Activated CD4-positive, CD25-positive, alpha-beta regulatory T cell treated with anti-CD3 and anti-CD28 coated beads, Interleukin-2, amount 50 U/mL, for 72 hours (primary cell): ENCODE data around the gene APOL2.
"Not testable (repeated sequence)": the region's sequence is repeated elsewhere in the genome, so short reads cannot be mapped to it uniquely, and the experiment has no call there.

Source experiments
- DNase-seq: peaks from one replicate; pipeline ENCODE4 v3.0.0; 2021

The APOL2 gene

DNA sequence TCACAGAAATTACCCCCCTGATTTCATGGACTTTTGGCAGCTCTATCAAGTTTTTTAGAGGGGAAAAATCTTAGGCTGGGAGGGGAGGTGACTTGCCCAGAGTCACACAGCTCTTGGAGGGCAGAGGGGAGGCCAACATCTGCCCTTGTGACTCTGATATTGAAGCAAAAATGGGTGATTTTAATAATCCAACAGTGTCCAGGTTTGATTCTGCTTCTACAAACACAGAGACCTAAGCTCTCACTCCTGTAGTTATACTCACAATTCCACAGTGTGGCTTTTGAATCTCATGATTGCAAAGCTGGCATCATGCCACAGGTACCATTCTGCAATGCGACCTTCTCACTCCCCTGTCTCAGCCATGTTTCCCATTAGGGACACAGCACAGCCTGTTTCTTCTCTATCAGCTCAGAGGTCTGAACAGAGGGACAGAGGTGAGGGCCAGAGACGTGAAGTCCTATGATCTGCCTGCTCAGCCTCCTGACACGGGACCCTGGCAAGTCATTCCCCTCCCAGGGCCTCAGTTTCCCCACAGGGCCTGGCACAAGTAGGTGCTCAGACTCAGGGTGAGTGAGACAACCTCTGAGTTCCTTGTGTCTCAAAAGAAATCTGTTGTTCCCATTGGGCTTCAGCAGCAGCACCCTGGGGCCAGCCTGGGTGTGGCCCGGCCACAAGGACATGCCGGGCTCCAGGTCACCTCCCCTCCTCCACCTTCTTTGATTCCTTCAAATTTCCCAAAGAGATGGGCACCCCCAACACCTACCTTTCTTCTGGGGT lies 766 bp downstream of the APOL2 start:
- no peak for DNase-seq

GRCh38 chr22:36237462-36238372 lies 1.6 kb downstream of the APOL2 start:
- DNase-seq = no peak

GRCh38 chr22:36236388-36237319 lies 2.7 kb downstream of the APOL2 start:
- DNase-seq = no peak

GRCh38 chr22:36235585-36235984 lies 3.7 kb downstream of the APOL2 start:
- no peak for DNase-seq

DNA sequence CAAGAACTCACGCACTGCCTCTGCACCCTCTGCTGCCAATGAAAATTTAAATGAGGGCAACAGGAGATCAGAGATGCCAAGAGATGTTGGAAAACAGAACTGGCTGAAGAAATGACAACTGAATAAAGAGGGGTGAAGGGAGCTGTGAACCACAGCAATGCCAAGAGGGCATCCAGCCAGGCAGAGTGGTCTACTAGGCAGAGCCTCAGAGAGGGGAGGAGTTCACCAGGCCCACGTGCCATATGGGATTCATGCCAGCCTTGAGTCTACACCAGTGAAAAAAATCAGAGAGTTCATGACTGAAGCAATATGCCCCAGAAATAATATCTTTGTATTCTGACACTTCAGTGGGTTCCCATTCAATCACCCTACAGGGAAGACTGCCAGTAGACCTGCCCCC lies 4.4 kb downstream of the APOL2 start:
- DNase-seq = no peak

DNA sequence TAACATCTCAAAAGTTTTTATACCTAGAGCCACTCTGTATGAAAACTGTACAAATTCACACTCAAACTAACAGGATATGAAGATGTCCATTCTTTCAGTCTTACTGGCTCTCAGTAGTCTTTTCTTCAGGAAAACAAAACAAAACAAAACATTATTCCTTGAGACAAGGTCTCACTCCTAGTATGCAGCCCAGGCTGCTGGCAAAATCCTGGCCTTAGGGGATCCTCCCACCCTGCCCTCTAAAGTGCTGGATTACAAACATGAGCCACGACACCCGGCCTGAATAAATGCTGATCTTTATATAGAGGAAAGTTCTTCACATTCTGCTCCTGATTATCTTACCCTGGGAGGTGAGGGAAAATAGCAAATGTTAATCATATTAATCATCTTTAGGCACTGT lies 5.1 kb downstream of the APOL2 start:
- DNase-seq = no peak

DNA sequence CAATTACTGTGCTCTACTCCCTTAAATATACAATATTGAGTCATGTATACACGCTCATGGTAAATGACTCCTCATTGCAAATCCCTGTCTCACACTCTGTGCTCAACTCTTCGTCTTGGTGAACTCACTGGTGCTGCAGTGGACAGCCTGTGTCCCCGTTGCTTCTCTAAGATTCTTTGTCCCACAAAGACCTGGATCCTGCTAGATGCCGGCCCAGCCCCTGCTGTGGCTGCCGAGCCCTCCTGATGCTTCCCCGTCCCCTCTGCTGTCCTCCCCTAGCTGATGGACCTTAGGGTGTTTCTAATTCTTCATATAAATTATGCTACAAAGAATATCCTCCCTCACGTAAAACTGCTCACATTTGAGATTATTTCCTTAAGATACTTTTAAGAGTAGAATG lies 5.5 kb downstream of the APOL2 start:
- no peak for DNase-seq

- DNase-seq = no peak
Observed at GRCh38 chr22:36232715-36233401, 6.5 kb downstream of the APOL2 start.

- DNase-seq = not testable (repeated sequence)
Observed at GRCh38 chr22:36231051-36231450, 8.3 kb downstream of the APOL2 start.

GRCh38 chr22:36229649-36230048 lies 9.7 kb downstream of the APOL2 start:
- not testable (repeated sequence) for DNase-seq

DNA sequence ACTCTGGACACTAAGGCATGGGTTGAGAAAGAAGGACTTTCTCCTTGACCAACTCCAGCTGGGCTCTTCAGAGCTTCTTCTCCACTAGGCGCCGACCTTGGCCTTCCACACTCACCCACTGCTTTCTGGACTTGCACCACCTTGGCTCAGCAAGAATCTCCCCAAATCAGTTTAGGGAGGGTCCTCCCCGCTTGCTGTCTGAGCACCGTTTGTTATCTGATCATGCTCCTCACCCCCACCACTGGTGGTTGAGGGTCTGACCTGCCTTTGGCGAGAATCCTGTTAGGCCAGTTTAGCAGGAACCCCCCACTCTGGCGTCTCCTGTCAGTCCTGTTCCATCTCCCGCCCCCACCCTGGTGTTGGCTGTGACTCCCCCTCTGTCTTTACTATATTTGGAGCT lies 10.4 kb downstream of the APOL2 start:
- DNase-seq = no peak

DNA sequence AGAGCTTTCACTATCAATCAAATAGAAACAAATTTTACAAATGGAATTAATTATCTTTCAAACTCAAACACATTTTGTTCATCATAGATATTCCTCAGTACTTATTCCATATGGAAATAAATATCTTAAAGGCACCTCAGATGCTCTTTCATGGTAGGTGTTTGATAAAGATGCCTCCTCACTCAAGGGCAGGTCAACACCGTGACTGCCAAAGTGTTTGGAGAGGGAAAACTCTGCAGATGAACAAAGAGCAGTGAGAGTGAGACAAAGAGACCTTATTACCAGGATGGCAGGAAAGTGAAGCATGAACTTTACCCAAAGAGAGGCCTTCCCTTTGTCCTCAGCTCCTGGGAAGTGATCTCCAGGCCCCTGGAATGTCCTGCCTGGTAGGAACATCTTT lies 11.0 kb downstream of the APOL2 start:
- not testable (repeated sequence) for DNase-seq

GRCh38 chr22:36227806-36228205 lies 11.5 kb downstream of the APOL2 start:
- DNase-seq = no peak

- DNase-seq = no peak
Observed at GRCh38 chr22:36227396-36227795, 11.9 kb downstream of the APOL2 start.

DNA sequence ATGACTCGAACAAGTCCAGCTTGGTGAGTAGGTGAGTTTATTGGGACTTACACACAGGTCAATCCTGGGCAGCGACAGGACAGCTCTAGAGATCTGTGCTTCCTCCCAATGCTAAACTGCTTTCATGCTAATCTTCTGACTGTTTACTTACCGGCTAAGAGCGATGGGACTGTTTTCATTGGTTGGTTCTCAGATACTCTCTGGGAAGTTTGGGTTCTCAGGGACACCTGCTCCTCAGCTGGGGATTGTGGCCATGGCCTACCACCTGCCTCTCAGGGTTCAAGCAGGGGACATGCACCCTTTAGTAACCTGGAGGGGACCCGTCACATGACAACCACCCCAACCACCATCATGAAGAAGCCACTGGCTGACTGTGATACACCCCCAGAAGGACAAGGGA lies 13.1 kb downstream of the APOL2 start:
- no peak for DNase-seq

- DNase-seq = no peak
Observed at GRCh38 chr22:36225333-36225922, 13.9 kb downstream of the APOL2 start.

DNA sequence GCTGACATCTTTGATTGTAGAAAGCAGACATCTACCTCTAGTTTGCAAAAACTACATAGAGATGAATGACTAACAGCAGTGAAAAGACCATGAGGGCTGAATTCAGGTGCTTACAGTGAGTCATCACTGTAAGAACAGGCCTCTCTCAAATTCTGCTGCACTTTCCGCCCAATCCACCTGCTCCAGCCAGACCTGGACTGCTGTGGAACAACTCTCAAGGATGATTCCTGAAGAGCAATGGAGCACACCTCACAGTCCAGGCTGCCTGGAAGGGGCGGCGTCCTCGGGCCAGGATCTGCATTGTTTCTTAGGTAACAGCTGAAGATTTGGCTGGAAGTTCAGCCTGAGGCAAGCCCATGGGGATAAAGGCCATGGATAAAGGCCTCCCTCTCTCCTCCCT lies 15.1 kb downstream of the APOL2 start:
- DNase-seq = no peak

GRCh38 chr22:36223504-36223903 lies 15.8 kb downstream of the APOL2 start:
- no peak for DNase-seq

DNA sequence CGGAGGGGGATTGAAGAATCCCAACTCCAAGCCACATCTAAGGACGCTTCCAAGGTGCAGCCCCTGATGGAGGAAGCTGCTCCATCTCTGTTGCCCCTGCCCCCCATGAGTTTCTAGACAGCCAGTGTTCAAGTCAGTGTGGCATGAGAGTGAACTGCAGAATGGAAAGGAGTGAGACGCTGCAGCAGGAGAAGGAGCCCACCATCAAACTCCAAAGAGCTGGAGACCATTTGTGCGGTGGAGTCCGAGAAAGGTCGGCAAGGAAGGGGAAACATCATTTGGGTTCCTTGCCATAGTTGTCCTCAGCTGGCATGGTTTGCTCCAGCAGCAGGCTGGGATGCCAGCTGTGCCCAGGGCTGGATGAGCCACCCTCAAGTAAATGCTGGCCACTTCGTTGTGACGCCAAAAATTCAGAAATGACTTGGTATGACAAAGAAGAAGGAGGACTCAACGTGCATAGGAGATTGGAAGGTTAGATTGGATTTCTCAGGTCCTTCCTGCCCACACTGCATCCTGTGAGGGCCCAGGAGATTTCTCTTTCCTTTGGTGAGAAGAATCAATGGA lies 16.4 kb downstream of the APOL2 start:
- DNase-seq = no peak

GRCh38 chr22:36221799-36222751 lies 17.3 kb downstream of the APOL2 start:
- no peak for DNase-seq
